GM12801 (cell line): ENCODE data around the gene TH.

Experiments
- CTCF ChIP-seq: IDR thresholded peaks from one replicate; pipeline ENCODE4 v1.5.1; 2011; ENCODE audit warnings: control low read depth; ENCODE audit not compliant: insufficient read length; ENCODE audit errors: extremely low read depth

Gene TH

GRCh38 chr11:2164861-2165555 lies 6.6 kb downstream of the TH start:
- no peak for TF ChIP-seq CTCF

GRCh38 chr11:2164081-2164480 lies 7.5 kb downstream of the TH start:
- no peak for TF ChIP-seq CTCF

- no peak for TF ChIP-seq CTCF
Observed at GRCh38 chr11:2163428-2163978, 8.1 kb downstream of the TH start.

GRCh38 chr11:2160736-2161259 lies 10.8 kb downstream of the TH start, which contains the start of gene INS:
INS (minus strand) TSS chr11:2161209; CDS start chr11:2160971, 238 bp downstream.
- TF ChIP-seq CTCF, result no peak

GRCh38 chr11:2159536-2160413 lies 11.8 kb downstream of the TH start:
- TF ChIP-seq CTCF, result no peak

GRCh38 chr11:2158966-2159365 lies 12.6 kb downstream of the TH start:
- no peak for TF ChIP-seq CTCF

GRCh38 chr11:2158296-2158737 lies 13.3 kb downstream of the TH start:
- TF ChIP-seq CTCF, result no peak
